Measurements from ENCODE around the gene WDR5.

WDR5 gene

GRCh38 chr9:134189470-134190231 is 53.8 kb downstream of the WDR5 start:
- DNase-seq, result peak; percentile 29

GRCh38 chr9:134190232-134191121 is 54.6 kb downstream of the WDR5 start:
- DNase-seq, result no peak

GRCh38 chr9:134191455-134192209 is 55.8 kb downstream of the WDR5 start:
- no peak for DNase-seq

GRCh38 chr9:134192311-134192950 is 56.5 kb downstream of the WDR5 start:
- no peak for DNase-seq

GRCh38 chr9:134192951-134193731 is 57.3 kb downstream of the WDR5 start:
- no peak for DNase-seq

GRCh38 chr9:134193912-134194535 is 58.1 kb downstream of the WDR5 start:
- no peak for DNase-seq

- DNase-seq, result no peak
Observed at GRCh38 chr9:134195558-134195957, 59.7 kb downstream of the WDR5 start.

- no peak for DNase-seq
Observed at GRCh38 chr9:134196911-134197310, 61.0 kb downstream of the WDR5 start.

- no peak for DNase-seq
Observed at GRCh38 chr9:134198791-134199190, 62.9 kb downstream of the WDR5 start.

GRCh38 chr9:134200730-134201129 is 64.8 kb downstream of the WDR5 start:
- DNase-seq, result no peak

GRCh38 chr9:134203224-134203623 is 67.3 kb downstream of the WDR5 start:
- no peak for DNase-seq

- DNase-seq, result no peak
Observed at GRCh38 chr9:134204041-134204440, 68.2 kb downstream of the WDR5 start.

- DNase-seq, result no peak
Observed at GRCh38 chr9:134204991-134205578, 69.2 kb downstream of the WDR5 start.

GRCh38 chr9:134205672-134206310 is 69.9 kb downstream of the WDR5 start:
- peak; percentile 72 for DNase-seq

- DNase-seq, result no peak
Observed at GRCh38 chr9:134206311-134207300, 70.7 kb downstream of the WDR5 start.

- no peak for DNase-seq
Observed at GRCh38 chr9:134208310-134208841, 72.5 kb downstream of the WDR5 start.

GRCh38 chr9:134208981-134209725 is 73.3 kb downstream of the WDR5 start:
- no peak for DNase-seq
